DMS 273 (cell line): ENCODE measurements around the gene ADK.
"Not testable (repeated sequence)": the region's sequence is repeated elsewhere in the genome, so short reads cannot be mapped to it uniquely, and the experiment has no call there.

Experiments
- DNase-seq: peaks from one replicate; lab custom pipeline; 2025; ENCODE audit not compliant: unreplicated experiment; lab: John Stamatoyannopoulos, UW

The ADK gene

GRCh38 chr10:74178042-74178791, 27.2 kb downstream of the ADK start:
- no peak for DNase-seq

GRCh38 chr10:74179111-74179710, 28.2 kb downstream of the ADK start:
- DNase-seq: no peak

GRCh38 chr10:74186678-74187077, 35.7 kb downstream of the ADK start:
- no peak for DNase-seq

- DNase-seq: no peak
These were observed 36.2 kb downstream of the ADK start for GRCh38 chr10:74187237-74187636.

- not testable (repeated sequence) for DNase-seq
These were observed 37.6 kb downstream of the ADK start for GRCh38 chr10:74188617-74189016.

- DNase-seq: no peak
These were observed 39.0 kb downstream of the ADK start for GRCh38 chr10:74189999-74190421.

- no peak for DNase-seq
These were observed 39.5 kb downstream of the ADK start for GRCh38 chr10:74190494-74190893.

- DNase-seq: no peak
These were observed 43.5 kb downstream of the ADK start for GRCh38 chr10:74194545-74194944.

- no peak for DNase-seq
These were observed 44.0 kb downstream of the ADK start for GRCh38 chr10:74194999-74195398.

GRCh38 chr10:74199315-74199714, 48.3 kb downstream of the ADK start:
- DNase-seq: no peak

GRCh38 chr10:74202356-74202755, 51.3 kb downstream of the ADK start:
- no peak for DNase-seq

- peak; percentile 4 for DNase-seq
These were observed 55.7 kb downstream of the ADK start for GRCh38 chr10:74206746-74207145.

GRCh38 chr10:74207691-74208480, 56.9 kb downstream of the ADK start:
- peak; percentile 82 for DNase-seq

GRCh38 chr10:74208997-74209396, 58.0 kb downstream of the ADK start:
- DNase-seq: no peak

GRCh38 chr10:74213019-74213418, 62.0 kb downstream of the ADK start:
- no peak for DNase-seq

- DNase-seq: peak; percentile 41
These were observed 62.6 kb downstream of the ADK start for GRCh38 chr10:74213571-74214162.

GRCh38 chr10:74217110-74217509, 66.1 kb downstream of the ADK start:
- DNase-seq: not testable (repeated sequence)

GRCh38 chr10:74222467-74222866, 71.4 kb downstream of the ADK start:
- DNase-seq: not testable (repeated sequence)

GRCh38 chr10:74223755-74224529, 72.9 kb downstream of the ADK start:
- DNase-seq: no peak

- no peak for DNase-seq
These were observed 76.8 kb downstream of the ADK start for GRCh38 chr10:74227697-74228424.
